ENCODE data around the gene FBXL17.
"Not testable (repeated sequence)": the region's sequence is repeated elsewhere in the genome, so short reads cannot be mapped to it uniquely, and the experiment has no call there.

Gene FBXL17

GRCh38 chr5:108212775-108213346 is 169.0 kb downstream of the FBXL17 start:
- H3K9me3 Mint-ChIP-seq: peaks cover 18% of the 10 kb centered on the region
- no peak overlapping the region for H3K4me3 Mint-ChIP-seq
- H3K36me3 Mint-ChIP-seq (ENCODE audit: low read depth): peaks cover 25% of the 10 kb centered on the region
- no peaks in the 10 kb centered on the region for H3K4me1 Mint-ChIP-seq (ENCODE audit: low read depth)
- no peak overlapping the region for H3K27ac Mint-ChIP-seq
- no peaks in the 10 kb centered on the region for H3K27me3 Mint-ChIP-seq

- Mint-ChIP-seq H3K27ac (no peak overlapping the region), H3K36me3 (ENCODE audit: low read depth) (no peaks in the 10 kb centered on the region), H3K27me3 (no peaks in the 10 kb centered on the region), H3K4me1 (ENCODE audit: low read depth) (no peaks in the 10 kb centered on the region), H3K4me3 (no peak overlapping the region), H3K9me3 (peaks cover 5% of the 10 kb centered on the region)
These were observed 175.2 kb downstream of the FBXL17 start for GRCh38 chr5:108206707-108207106.

GRCh38 chr5:108201721-108202120 is 180.2 kb downstream of the FBXL17 start:
- Mint-ChIP-seq H3K9me3 (no peaks in the 10 kb centered on the region), H3K4me1 (ENCODE audit: low read depth) (no peaks in the 10 kb centered on the region), H3K4me3 (no peak overlapping the region), H3K36me3 (ENCODE audit: low read depth) (peaks cover 3% of the 10 kb centered on the region), H3K27me3 (no peaks in the 10 kb centered on the region), H3K27ac (no peak overlapping the region)

GRCh38 chr5:108196276-108196675 is 185.6 kb downstream of the FBXL17 start:
- Mint-ChIP-seq H3K36me3 (ENCODE audit: low read depth) (peaks cover 3% of the 10 kb centered on the region), H3K4me3 (no peak overlapping the region), H3K9me3 (no peaks in the 10 kb centered on the region), H3K4me1 (ENCODE audit: low read depth) (no peaks in the 10 kb centered on the region), H3K27me3 (no peaks in the 10 kb centered on the region), H3K27ac (no peak overlapping the region)

- Mint-ChIP-seq H3K36me3 (ENCODE audit: low read depth) (peaks cover 3% of the 10 kb centered on the region), H3K9me3 (no peaks in the 10 kb centered on the region), H3K4me1 (ENCODE audit: low read depth) (no peaks in the 10 kb centered on the region), H3K27me3 (no peaks in the 10 kb centered on the region), H3K4me3 (no peak overlapping the region), H3K27ac (no peak overlapping the region)
These were observed 188.7 kb downstream of the FBXL17 start for GRCh38 chr5:108193021-108193795.

- Mint-ChIP-seq H3K27me3 (no peaks in the 10 kb centered on the region), H3K9me3 (no peaks in the 10 kb centered on the region), H3K27ac (no peak overlapping the region)
These were observed 197.0 kb downstream of the FBXL17 start for GRCh38 chr5:108184940-108185339.

GRCh38 chr5:108181975-108182374 is 199.9 kb downstream of the FBXL17 start:
- H3K9me3 Mint-ChIP-seq: no peaks in the 10 kb centered on the region
- H3K27me3 Mint-ChIP-seq: no peaks in the 10 kb centered on the region
- no peak overlapping the region for H3K27ac Mint-ChIP-seq
- H3K4me3 Mint-ChIP-seq: no peak overlapping the region
- H3K36me3 Mint-ChIP-seq (ENCODE audit: low read depth): peaks cover 15% of the 10 kb centered on the region
- H3K4me1 Mint-ChIP-seq (ENCODE audit: low read depth): no peaks in the 10 kb centered on the region

More at GRCh38 chr5:108184940-108185339, 197.0 kb downstream of the FBXL17 start:
- peaks cover 15% of the 10 kb centered on the region for H3K36me3 Mint-ChIP-seq (ENCODE audit: low read depth)
- H3K4me1 Mint-ChIP-seq (ENCODE audit: low read depth): no peaks in the 10 kb centered on the region
- no peak overlapping the region for H3K4me3 Mint-ChIP-seq

- H3K27me3 Mint-ChIP-seq: no peaks in the 10 kb centered on the region
These were observed 207.6 kb downstream of the FBXL17 start for GRCh38 chr5:108174286-108174685.

GRCh38 chr5:108171759-108172158 is 210.1 kb downstream of the FBXL17 start:
- Mint-ChIP-seq H3K27ac (no peak overlapping the region), H3K27me3 (no peaks in the 10 kb centered on the region), H3K36me3 (ENCODE audit: low read depth) (peaks cover 6% of the 10 kb centered on the region), H3K4me1 (ENCODE audit: low read depth) (no peaks in the 10 kb centered on the region), H3K9me3 (no peaks in the 10 kb centered on the region), H3K4me3 (no peak overlapping the region)

More at GRCh38 chr5:108174286-108174685, 207.6 kb downstream of the FBXL17 start:
- Mint-ChIP-seq H3K4me1 (ENCODE audit: low read depth) (no peaks in the 10 kb centered on the region), H3K36me3 (ENCODE audit: low read depth) (peaks cover 6% of the 10 kb centered on the region), H3K9me3 (no peaks in the 10 kb centered on the region), H3K27ac (no peak overlapping the region), H3K4me3 (no peak overlapping the region)

- Mint-ChIP-seq H3K36me3 (ENCODE audit: low read depth) (peaks cover 6% of the 10 kb centered on the region), H3K4me1 (ENCODE audit: low read depth) (no peaks in the 10 kb centered on the region), H3K27me3 (no peaks in the 10 kb centered on the region), H3K27ac (no peak overlapping the region), H3K9me3 (no peaks in the 10 kb centered on the region), H3K4me3 (no peak overlapping the region)
These were observed 213.0 kb downstream of the FBXL17 start for GRCh38 chr5:108168915-108169314.

GRCh38 chr5:108167174-108167573 is 214.7 kb downstream of the FBXL17 start:
- no peak overlapping the region for H3K27ac Mint-ChIP-seq
- no peak overlapping the region for H3K4me3 Mint-ChIP-seq
- no peaks in the 10 kb centered on the region for H3K9me3 Mint-ChIP-seq
- no peaks in the 10 kb centered on the region for H3K4me1 Mint-ChIP-seq (ENCODE audit: low read depth)
- H3K36me3 Mint-ChIP-seq (ENCODE audit: low read depth): peaks cover 6% of the 10 kb centered on the region
- no peaks in the 10 kb centered on the region for H3K27me3 Mint-ChIP-seq

- Mint-ChIP-seq H3K27me3 (no peaks in the 10 kb centered on the region), H3K36me3 (ENCODE audit: low read depth) (peaks cover 6% of the 10 kb centered on the region), H3K4me3 (no peak overlapping the region), H3K9me3 (no peaks in the 10 kb centered on the region), H3K4me1 (ENCODE audit: low read depth) (no peaks in the 10 kb centered on the region), H3K27ac (no peak overlapping the region)
These were observed 217.3 kb downstream of the FBXL17 start for GRCh38 chr5:108164574-108164973.

- not testable (repeated sequence) for H3K27me3 Mint-ChIP-seq; H3K9me3 Mint-ChIP-seq; H3K4me1 Mint-ChIP-seq (ENCODE audit: low read depth); H3K4me3 Mint-ChIP-seq; H3K27ac Mint-ChIP-seq
- H3K36me3 Mint-ChIP-seq (ENCODE audit: low read depth): peaks cover 10% of the 10 kb centered on the region
These were observed 229.0 kb downstream of the FBXL17 start for GRCh38 chr5:108152854-108153253.

- peaks cover 25% of the 10 kb centered on the region for H3K36me3 Mint-ChIP-seq (ENCODE audit: low read depth)
- no peak overlapping the region for H3K4me3 Mint-ChIP-seq
- H3K9me3 Mint-ChIP-seq: no peaks in the 10 kb centered on the region
- no peaks in the 10 kb centered on the region for H3K27me3 Mint-ChIP-seq
- no peak overlapping the region for H3K27ac Mint-ChIP-seq
- peaks cover 4% of the 10 kb centered on the region for H3K4me1 Mint-ChIP-seq (ENCODE audit: low read depth)
These were observed 232.5 kb downstream of the FBXL17 start for GRCh38 chr5:108149369-108149768.

GRCh38 chr5:108148715-108149139 is 233.2 kb downstream of the FBXL17 start:
- Mint-ChIP-seq H3K4me3 (no peak overlapping the region), H3K4me1 (ENCODE audit: low read depth) (peaks cover 4% of the 10 kb centered on the region), H3K27ac (no peak overlapping the region), H3K27me3 (no peaks in the 10 kb centered on the region), H3K36me3 (ENCODE audit: low read depth) (peaks cover 21% of the 10 kb centered on the region), H3K9me3 (no peaks in the 10 kb centered on the region)

- Mint-ChIP-seq H3K27ac (no peak overlapping the region), H3K27me3 (no peaks in the 10 kb centered on the region), H3K4me1 (ENCODE audit: low read depth) (peaks cover 4% of the 10 kb centered on the region), H3K9me3 (no peaks in the 10 kb centered on the region), H3K36me3 (ENCODE audit: low read depth) (peaks cover 16% of the 10 kb centered on the region), H3K4me3 (no peak overlapping the region)
These were observed 235.7 kb downstream of the FBXL17 start for GRCh38 chr5:108146222-108146621.

Measured in stimulated activated naive CD8-positive, alpha-beta T cell treated with anti-CD3 and anti-CD28 coated beads, Interleukin-15, Interleukin-2, amounts not matched to agents 100 ng/mL and 50 ng/mL, for 24 hours (primary cell).